ENCODE measurements around the gene ST6GAL1. TPM values are rescaled to one million over a fixed set of nuclear protein-coding genes. Genes with fewer than 3 reads are reported as not detected.
"Not testable (repeated sequence)": the region's sequence is repeated elsewhere in the genome, so short reads cannot be mapped to it uniquely, and the experiment has no call there.

ST6GAL1 gene
- 10 to 100 TPM; 57.3 to 62.6 TPM for total RNA-seq
- long read RNA-seq, partial matches to known transcripts = 8 of 25 reads
- long read RNA-seq, other reads (novel, unspliced or antisense) = 17 of 25 reads

GRCh38 chr3:186930143-186930640 lies at the start of gene ST6GAL1:
ST6GAL1 (plus strand) TSS chr3:186930526; CDS start chr3:187042704, 112,178 bp downstream.
- peak; percentile 82 for DNase-seq
- intact Hi-C loops (cut with DNase I, micrococcal nuclease) = no loop called here
- peak; percentile 74 for ATAC-seq

GRCh38 chr3:186882150-186882524 lies 48.2 kb upstream of the ST6GAL1 start:
- no peak for DNase-seq
- ATAC-seq = no peak
- intact Hi-C loops (cut with DNase I, micrococcal nuclease) = no loop called here

GRCh38 chr3:186882881-186883685 lies 47.2 kb upstream of the ST6GAL1 start:
- DNase-seq = no peak
- intact Hi-C loops (cut with DNase I, micrococcal nuclease) = no loop called here
- ATAC-seq = no peak

GRCh38 chr3:186883686-186884058 lies 46.7 kb upstream of the ST6GAL1 start:
- intact Hi-C loops (cut with DNase I, micrococcal nuclease) = no loop called here
- no peak for ATAC-seq
- no peak for DNase-seq

GRCh38 chr3:186884868-186885267 lies 45.5 kb upstream of the ST6GAL1 start:
- DNase-seq; intact Hi-C loops (cut with DNase I, micrococcal nuclease); ATAC-seq: not testable (repeated sequence)

- ATAC-seq (no peak), DNase-seq (no peak)
- intact Hi-C loops (cut with DNase I, micrococcal nuclease) = no loop called here
These were observed 43.9 kb upstream of the ST6GAL1 start for GRCh38 chr3:186886202-186886981.

- DNase-seq; ATAC-seq; intact Hi-C loops (cut with DNase I, micrococcal nuclease): not testable (repeated sequence)
These were observed 42.8 kb upstream of the ST6GAL1 start for GRCh38 chr3:186887507-186887938.

GRCh38 chr3:186888569-186888968 lies 41.8 kb upstream of the ST6GAL1 start:
- no peak for ATAC-seq
- no peak for DNase-seq
- intact Hi-C loops (cut with DNase I, micrococcal nuclease) = no loop called here

- DNase-seq; intact Hi-C loops (cut with DNase I, micrococcal nuclease); ATAC-seq: not testable (repeated sequence)
These were observed 40.6 kb upstream of the ST6GAL1 start for GRCh38 chr3:186889698-186890097.

- intact Hi-C loops (cut with DNase I, micrococcal nuclease) = no loop called here
- no peak for ATAC-seq
- no peak for DNase-seq
These were observed 39.4 kb upstream of the ST6GAL1 start for GRCh38 chr3:186890911-186891310.

- intact Hi-C loops (cut with DNase I, micrococcal nuclease); DNase-seq; ATAC-seq: not testable (repeated sequence)
These were observed 37.3 kb upstream of the ST6GAL1 start for GRCh38 chr3:186893071-186893470.

GRCh38 chr3:186895406-186895805 lies 34.9 kb upstream of the ST6GAL1 start:
- ATAC-seq (no peak), DNase-seq (no peak)
- intact Hi-C loops (cut with DNase I, micrococcal nuclease) = no loop called here

- ATAC-seq = no peak
- intact Hi-C loops (cut with DNase I, micrococcal nuclease) = no loop called here
- DNase-seq = no peak
These were observed 34.3 kb upstream of the ST6GAL1 start for GRCh38 chr3:186896006-186896405.

- DNase-seq (no peak), ATAC-seq (no peak)
- intact Hi-C loops (cut with DNase I, micrococcal nuclease) = no loop called here
These were observed 33.5 kb upstream of the ST6GAL1 start for GRCh38 chr3:186896875-186897274.

GRCh38 chr3:186901135-186901734 lies 29.1 kb upstream of the ST6GAL1 start:
- ATAC-seq (no peak), DNase-seq (no peak)
- intact Hi-C loops (cut with DNase I, micrococcal nuclease) = no loop called here

- DNase-seq (no peak), ATAC-seq (no peak)
- intact Hi-C loops (cut with DNase I, micrococcal nuclease) = no loop called here
These were observed 28.2 kb upstream of the ST6GAL1 start for GRCh38 chr3:186902154-186902553.

GRCh38 chr3:186902713-186903112 lies 27.6 kb upstream of the ST6GAL1 start:
- no peak for ATAC-seq

GRCh38 chr3:186903676-186904075 lies 26.6 kb upstream of the ST6GAL1 start:
- intact Hi-C loops (cut with DNase I, micrococcal nuclease); DNase-seq; ATAC-seq: not testable (repeated sequence)

More at GRCh38 chr3:186902713-186903112, 27.6 kb upstream of the ST6GAL1 start:
- DNase-seq = no peak
- intact Hi-C loops (cut with DNase I, micrococcal nuclease) = no loop called here

GRCh38 chr3:186907075-186907474 lies 23.3 kb upstream of the ST6GAL1 start:
- intact Hi-C loops (cut with DNase I, micrococcal nuclease); ATAC-seq; DNase-seq: not testable (repeated sequence)
